ENCODE measurements around the gene KTI12. TPM values are rescaled to one million over a fixed set of nuclear protein-coding genes. Genes with fewer than 3 reads are reported as not detected.
"Not testable (repeated sequence)": the region's sequence is repeated elsewhere in the genome, so short reads cannot be mapped to it uniquely, and the experiment has no call there.

The KTI12 gene
- total and polyA plus RNA-seq, 5 donors from 2014 or later: 20.0 to 43.1 (median 39.0) TPM

DNA sequence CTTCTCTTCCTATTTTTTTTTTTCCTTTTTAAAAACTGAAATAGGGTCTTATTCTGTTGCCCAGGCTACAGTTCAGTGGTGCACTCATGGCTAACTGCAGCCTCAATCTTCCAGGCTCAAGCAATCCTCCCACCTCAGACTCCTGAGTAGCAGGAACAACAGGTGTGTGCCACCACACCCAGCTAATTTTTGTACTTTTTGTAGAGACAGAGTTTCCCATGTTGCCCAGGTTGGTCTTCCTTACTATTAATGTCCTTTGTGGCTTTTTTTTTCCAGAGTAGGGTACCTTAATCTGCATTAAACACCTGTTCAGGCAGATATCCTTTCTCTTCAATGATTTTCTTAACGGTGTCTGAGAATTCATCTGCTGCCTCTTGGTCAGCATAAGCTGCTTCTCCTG is 4.3 kb upstream of the KTI12 start:
- Mint-ChIP-seq H3K4me1 (peaks cover 9 to 15% (median 10%) of the 10 kb centered on the region in 4 donors), H3K36me3 (peaks cover 24% of the 10 kb centered on the region), H3K27ac (no peak overlapping the region)

DNA sequence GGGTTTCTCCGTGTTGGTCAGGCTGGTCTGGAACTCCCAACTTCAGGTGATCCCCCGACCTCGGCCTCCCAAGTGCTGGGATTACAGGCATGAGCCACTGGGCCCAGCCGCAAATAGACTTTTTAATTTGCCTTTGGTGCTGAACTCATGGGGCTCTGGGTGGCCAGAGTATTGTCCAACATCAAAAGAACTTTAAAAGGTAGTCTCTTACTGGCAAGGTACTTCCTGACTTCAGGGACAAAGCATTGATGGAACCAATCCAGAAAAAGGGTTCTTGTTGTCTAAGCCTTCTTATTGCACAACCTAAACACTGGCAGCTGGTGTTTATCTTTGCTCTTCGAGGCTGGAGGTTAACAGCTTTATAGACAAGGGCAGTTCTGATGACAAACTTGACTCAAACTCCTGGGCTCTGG is 3.8 kb upstream of the KTI12 start:
- H3K4me3 Mint-ChIP-seq: no peak overlapping the region
- Histone ChIP-seq H3K27ac (ENCODE audit: insufficient read depth, low read length, poor library complexity, severe bottlenecking) (no peak overlapping the region), H3K4me1 (ENCODE audit: control insufficient read depth, insufficient read depth, low read length, poor library complexity, severe bottlenecking) (peaks cover 10% of the 10 kb centered on the region), H3K27me3 (ENCODE audit: control insufficient read depth, insufficient read depth, low read length) (no peaks in the 10 kb centered on the region), H3K9me3 (ENCODE audit: control insufficient read depth in 2 of 2, low read length in 2 of 2) (no peaks in the 10 kb centered on the region), H3K4me3 (ENCODE audit: low read depth, low read length) (no peak overlapping the region), H3K36me3 (ENCODE audit: control insufficient read depth, insufficient read depth, low read length) (peaks cover 25% of the 10 kb centered on the region)
- no peak for DNase-seq
- H3K36me3 Mint-ChIP-seq: peaks cover 25% of the 10 kb centered on the region
- no peaks in the 10 kb centered on the region for H3K27me3 Mint-ChIP-seq
- ATAC-seq (ENCODE audit: low read depth in 2 of 2): no peak
- no peak overlapping the region for H3K27ac Mint-ChIP-seq
- peaks cover 10 to 16% (median 12%) of the 10 kb centered on the region in 4 donors for H3K4me1 Mint-ChIP-seq
- H3K9me3 Mint-ChIP-seq: no peaks in the 10 kb centered on the region

More for the DNA sequence above, 4.3 kb upstream of the KTI12 start:
- peaks cover 25% of the 10 kb centered on the region for H3K36me3 ChIP-seq (ENCODE audit: control insufficient read depth, insufficient read depth, low read length)
- DNase-seq (no peak), ATAC-seq (ENCODE audit: low read depth in 2 of 2) (no peak)
- no peaks in the 10 kb centered on the region for H3K27me3 ChIP-seq (ENCODE audit: control insufficient read depth, insufficient read depth, low read length)
- Mint-ChIP-seq H3K9me3 (no peaks in the 10 kb centered on the region), H3K4me3 (no peak overlapping the region), H3K27me3 (no peaks in the 10 kb centered on the region)
- H3K4me1 ChIP-seq (ENCODE audit: control insufficient read depth, insufficient read depth, low read length, poor library complexity, severe bottlenecking): peaks cover 5% of the 10 kb centered on the region
- H3K4me3 ChIP-seq (ENCODE audit: low read depth, low read length): no peak overlapping the region
- H3K27ac ChIP-seq (ENCODE audit: insufficient read depth, low read length, poor library complexity, severe bottlenecking): no peak overlapping the region
- H3K9me3 ChIP-seq (ENCODE audit: control insufficient read depth in 2 of 2, low read length in 2 of 2): no peaks in the 10 kb centered on the region

GRCh38 chr1:52034050-52034384 is 407 bp upstream of the KTI12 start:
- Mint-ChIP-seq H3K27ac (peak overlapping the region; percentile 95 to 98 (median 97)), H3K4me3 (peak overlapping the region; percentile 90 to 96 (median 93)), H3K4me1 (peaks cover 34 to 46% (median 38%) of the 10 kb centered on the region in 4 donors), H3K27me3 (no peaks in the 10 kb centered on the region), H3K9me3 (no peaks in the 10 kb centered on the region), H3K36me3 (peaks cover 24% of the 10 kb centered on the region)
- Histone ChIP-seq H3K27me3 (ENCODE audit: control insufficient read depth, insufficient read depth, low read length) (no peaks in the 10 kb centered on the region), H3K9me3 (ENCODE audit: control insufficient read depth in 2 of 2, low read length in 2 of 2) (no peaks in the 10 kb centered on the region), H3K4me3 (ENCODE audit: low read depth, low read length) (peak overlapping the region; percentile 89), H3K4me1 (ENCODE audit: control insufficient read depth, insufficient read depth, low read length, poor library complexity, severe bottlenecking) (peaks cover 33% of the 10 kb centered on the region), H3K36me3 (ENCODE audit: control insufficient read depth, insufficient read depth, low read length) (peaks cover 15% of the 10 kb centered on the region), H3K27ac (ENCODE audit: insufficient read depth, low read length, poor library complexity, severe bottlenecking) (peak overlapping the region; percentile 91)
- ATAC-seq (ENCODE audit: low read depth in 2 of 2) (no peak), DNase-seq (no peak)

DNA sequence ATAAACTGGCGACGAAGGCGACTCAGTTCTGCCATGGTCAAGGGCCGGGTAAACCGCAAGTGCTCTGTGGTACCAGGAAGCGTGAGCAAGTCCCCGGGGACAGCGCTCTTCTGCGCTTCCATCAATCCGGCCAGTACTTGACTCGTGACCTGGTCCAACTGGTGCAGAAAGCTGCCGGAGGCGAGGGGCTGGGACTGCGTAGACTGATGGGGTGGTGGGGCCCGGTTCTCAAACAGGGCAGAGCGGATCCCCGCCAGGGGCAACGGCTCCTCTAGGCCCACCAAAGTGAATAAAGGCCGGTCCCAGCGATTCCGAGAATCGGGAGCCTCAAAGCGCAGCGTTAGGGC is 852 bp downstream of the KTI12 start:
- H3K27me3 ChIP-seq (ENCODE audit: control insufficient read depth, insufficient read depth, low read length): no peaks in the 10 kb centered on the region
- peaks cover 19% of the 10 kb centered on the region for H3K36me3 Mint-ChIP-seq

DNA sequence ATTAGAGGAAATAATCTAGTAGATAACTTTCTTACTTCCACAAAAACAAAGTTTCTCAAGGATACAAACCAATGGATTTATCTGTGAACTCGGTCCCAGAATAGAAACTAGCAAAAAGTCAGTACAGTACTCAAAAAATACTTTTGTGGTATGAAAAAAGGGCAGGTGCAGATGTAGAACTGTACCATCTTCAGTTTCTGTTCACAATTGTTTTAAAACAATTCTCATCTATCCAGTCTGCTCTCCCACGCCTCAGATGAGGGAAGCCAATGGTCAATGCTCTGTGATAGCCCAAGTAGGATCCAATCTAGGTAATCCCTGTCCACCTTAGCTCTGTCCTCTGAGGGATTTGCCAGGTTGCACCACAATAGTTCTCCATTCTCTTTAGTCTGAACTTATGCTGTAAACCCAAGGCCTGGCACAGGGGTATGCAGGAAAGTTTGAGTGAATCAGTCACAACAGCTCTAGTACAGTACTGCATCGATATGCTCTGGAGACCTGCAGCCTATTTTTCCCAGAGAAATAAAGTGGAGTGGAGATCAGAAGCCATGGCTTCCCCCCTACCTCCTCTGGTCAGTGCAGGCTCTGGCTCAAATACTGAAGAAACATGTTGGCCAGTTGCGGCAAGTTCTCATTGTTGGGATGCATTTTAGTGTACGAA is 1.4 kb downstream of the KTI12 start:
- Histone ChIP-seq H3K9me3 (ENCODE audit: control insufficient read depth in 2 of 2, low read length in 2 of 2) (no peaks in the 10 kb centered on the region), H3K27me3 (ENCODE audit: control insufficient read depth, insufficient read depth, low read length) (no peaks in the 10 kb centered on the region), H3K4me1 (ENCODE audit: control insufficient read depth, insufficient read depth, low read length, poor library complexity, severe bottlenecking) (peaks cover 33% of the 10 kb centered on the region), H3K36me3 (ENCODE audit: control insufficient read depth, insufficient read depth, low read length) (peaks cover 11% of the 10 kb centered on the region), H3K4me3 (ENCODE audit: low read depth, low read length) (peak overlapping the region; percentile 89), H3K27ac (ENCODE audit: insufficient read depth, low read length, poor library complexity, severe bottlenecking) (no peak overlapping the region)
- Mint-ChIP-seq H3K4me1 (peaks cover 36 to 46% (median 39%) of the 10 kb centered on the region in 4 donors), H3K27ac (peak overlapping the region; percentile 95 to 98 (median 97)), H3K9me3 (no peaks in the 10 kb centered on the region), H3K36me3 (peaks cover 21% of the 10 kb centered on the region), H3K4me3 (peak overlapping the region; percentile 90 to 96 (median 93)), H3K27me3 (no peaks in the 10 kb centered on the region)
- no peak for ATAC-seq (ENCODE audit: low read depth in 2 of 2)
- peak in 1 of 3 donors; percentile 23 for DNase-seq

More for the DNA sequence above, 852 bp downstream of the KTI12 start:
- Mint-ChIP-seq H3K4me3 (peak overlapping the region; percentile 90 to 96 (median 93)), H3K9me3 (no peaks in the 10 kb centered on the region), H3K27me3 (no peaks in the 10 kb centered on the region), H3K27ac (peak overlapping the region; percentile 95 to 98 (median 97)), H3K4me1 (peaks cover 34 to 46% (median 39%) of the 10 kb centered on the region in 4 donors)
- ATAC-seq (ENCODE audit: low read depth in 2 of 2) (no peak), DNase-seq (peak in 2 of 3 donors; percentile 1 to 24)
- peaks cover 33% of the 10 kb centered on the region for H3K4me1 ChIP-seq (ENCODE audit: control insufficient read depth, insufficient read depth, low read length, poor library complexity, severe bottlenecking)
- no peaks in the 10 kb centered on the region for H3K9me3 ChIP-seq (ENCODE audit: control insufficient read depth in 2 of 2, low read length in 2 of 2)
- H3K4me3 ChIP-seq (ENCODE audit: low read depth, low read length): peak overlapping the region; percentile 89
- H3K36me3 ChIP-seq (ENCODE audit: control insufficient read depth, insufficient read depth, low read length): peaks cover 16% of the 10 kb centered on the region
- peak overlapping the region; percentile 91 for H3K27ac ChIP-seq (ENCODE audit: insufficient read depth, low read length, poor library complexity, severe bottlenecking)

DNA sequence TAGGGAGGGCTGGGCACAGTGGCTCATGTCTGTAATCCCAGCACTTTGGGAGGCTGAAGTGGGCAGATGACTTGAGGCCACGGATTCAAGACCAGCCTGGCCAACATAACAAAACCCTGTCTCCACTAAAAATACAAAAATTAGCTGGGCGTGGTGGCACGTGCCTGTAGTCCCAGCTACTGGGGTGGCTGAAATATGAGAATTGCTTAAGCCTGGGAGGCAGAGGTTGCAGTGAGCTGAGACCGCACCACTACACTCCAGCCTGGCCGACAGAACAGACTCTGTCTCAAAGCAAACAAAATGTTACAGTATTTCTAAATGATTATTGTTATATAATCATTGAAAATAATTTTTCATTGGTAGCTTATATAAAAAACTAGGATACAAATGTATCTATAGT is 4.8 kb downstream of the KTI12 start:
- H3K9me3 ChIP-seq (ENCODE audit: control insufficient read depth in 2 of 2, low read length in 2 of 2); H3K27ac Mint-ChIP-seq; H3K27me3 Mint-ChIP-seq; DNase-seq; H3K27ac ChIP-seq (ENCODE audit: insufficient read depth, low read length, poor library complexity, severe bottlenecking); H3K4me3 ChIP-seq (ENCODE audit: low read depth, low read length); ATAC-seq (ENCODE audit: low read depth in 2 of 2); H3K9me3 Mint-ChIP-seq; H3K4me3 Mint-ChIP-seq; H3K27me3 ChIP-seq (ENCODE audit: control insufficient read depth, insufficient read depth, low read length): not testable (repeated sequence)
- H3K4me1 Mint-ChIP-seq: peaks cover 34 to 41% (median 37%) of the 10 kb centered on the region in 4 donors
- Histone ChIP-seq H3K36me3 (ENCODE audit: control insufficient read depth, insufficient read depth, low read length) (peaks cover 25% of the 10 kb centered on the region), H3K4me1 (ENCODE audit: control insufficient read depth, insufficient read depth, low read length, poor library complexity, severe bottlenecking) (peaks cover 31% of the 10 kb centered on the region)
- H3K36me3 Mint-ChIP-seq: peaks cover 27% of the 10 kb centered on the region

DNA sequence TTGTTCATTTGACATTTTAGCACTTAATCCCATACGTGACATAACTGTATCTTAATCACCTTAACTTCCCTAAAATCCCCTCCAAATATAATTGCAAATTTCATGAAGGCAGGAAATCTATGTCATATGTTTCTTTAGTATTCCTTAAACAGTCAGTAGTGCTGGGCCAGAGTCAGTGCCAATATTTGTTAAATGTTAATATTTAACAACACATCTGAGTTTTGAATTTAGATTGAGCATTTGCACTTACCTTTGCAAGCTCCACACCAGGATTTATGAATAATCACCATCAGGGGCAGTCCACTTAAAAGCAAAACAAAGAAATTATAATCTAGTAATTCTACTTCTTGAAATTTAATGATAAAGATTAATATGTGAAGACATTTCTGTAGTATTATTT is 5.3 kb downstream of the KTI12 start:
- no peak overlapping the region for H3K27ac ChIP-seq (ENCODE audit: insufficient read depth, low read length, poor library complexity, severe bottlenecking)
- Mint-ChIP-seq H3K36me3 (peaks cover 32% of the 10 kb centered on the region), H3K9me3 (peaks cover 0 to 3% (median 0%) of the 10 kb centered on the region in 7 donors), H3K4me3 (no peak overlapping the region), H3K27ac (no peak overlapping the region), H3K4me1 (peaks cover 32 to 37% (median 33%) of the 10 kb centered on the region in 4 donors), H3K27me3 (no peaks in the 10 kb centered on the region)
- ATAC-seq (ENCODE audit: low read depth in 2 of 2): no peak
- H3K4me1 ChIP-seq (ENCODE audit: control insufficient read depth, insufficient read depth, low read length, poor library complexity, severe bottlenecking): peaks cover 28% of the 10 kb centered on the region
- H3K4me3 ChIP-seq (ENCODE audit: low read depth, low read length): no peak overlapping the region
- H3K27me3 ChIP-seq (ENCODE audit: control insufficient read depth, insufficient read depth, low read length): no peaks in the 10 kb centered on the region
- peaks cover 31% of the 10 kb centered on the region for H3K36me3 ChIP-seq (ENCODE audit: control insufficient read depth, insufficient read depth, low read length)
- no peaks in the 10 kb centered on the region for H3K9me3 ChIP-seq (ENCODE audit: control insufficient read depth in 2 of 2, low read length in 2 of 2)
- no peak for DNase-seq

- no peak overlapping the region for H3K4me3 ChIP-seq (ENCODE audit: low read depth, low read length)
- H3K27me3 ChIP-seq (ENCODE audit: control insufficient read depth, insufficient read depth, low read length): no peaks in the 10 kb centered on the region
- Mint-ChIP-seq H3K27ac (no peak overlapping the region), H3K27me3 (no peaks in the 10 kb centered on the region), H3K36me3 (peaks cover 37% of the 10 kb centered on the region), H3K4me3 (no peak overlapping the region), H3K4me1 (peaks cover 17 to 29% (median 19%) of the 10 kb centered on the region in 4 donors), H3K9me3 (peaks cover 0 to 3% (median 0%) of the 10 kb centered on the region in 7 donors)
- no peak for DNase-seq
- peaks cover 12% of the 10 kb centered on the region for H3K4me1 ChIP-seq (ENCODE audit: control insufficient read depth, insufficient read depth, low read length, poor library complexity, severe bottlenecking)
- peaks cover 45% of the 10 kb centered on the region for H3K36me3 ChIP-seq (ENCODE audit: control insufficient read depth, insufficient read depth, low read length)
- no peak overlapping the region for H3K27ac ChIP-seq (ENCODE audit: insufficient read depth, low read length, poor library complexity, severe bottlenecking)
- ATAC-seq (ENCODE audit: low read depth in 2 of 2): no peak
- no peaks in the 10 kb centered on the region for H3K9me3 ChIP-seq (ENCODE audit: control insufficient read depth in 2 of 2, low read length in 2 of 2)
Measured at GRCh38 chr1:52026278-52026677, 7.3 kb downstream of the KTI12 start.

All from CD4-positive, CD25-positive, alpha-beta regulatory T cell (primary cell).